ENCODE results near the gene GABRQ.
"Not testable (repeated sequence)": the region's sequence is repeated elsewhere in the genome, so short reads cannot be mapped to it uniquely, and the experiment has no call there.

GABRQ gene

GRCh38 chrX:152681012-152681411 is 43.3 kb downstream of the GABRQ start:
- not testable (repeated sequence) for H3K4me1 ChIP-seq (ENCODE audit: control insufficient read depth, insufficient read depth, low read length); H3K9ac ChIP-seq (ENCODE audit: low read length); H3K27me3 ChIP-seq (ENCODE audit: control insufficient read depth, insufficient read depth, low read length); H3K36me3 ChIP-seq (ENCODE audit: control insufficient read depth, insufficient read depth, low read length); H3K4me3 ChIP-seq (ENCODE audit: low read length); H3K9me3 ChIP-seq (ENCODE audit: control insufficient read depth, low read length)

DNA sequence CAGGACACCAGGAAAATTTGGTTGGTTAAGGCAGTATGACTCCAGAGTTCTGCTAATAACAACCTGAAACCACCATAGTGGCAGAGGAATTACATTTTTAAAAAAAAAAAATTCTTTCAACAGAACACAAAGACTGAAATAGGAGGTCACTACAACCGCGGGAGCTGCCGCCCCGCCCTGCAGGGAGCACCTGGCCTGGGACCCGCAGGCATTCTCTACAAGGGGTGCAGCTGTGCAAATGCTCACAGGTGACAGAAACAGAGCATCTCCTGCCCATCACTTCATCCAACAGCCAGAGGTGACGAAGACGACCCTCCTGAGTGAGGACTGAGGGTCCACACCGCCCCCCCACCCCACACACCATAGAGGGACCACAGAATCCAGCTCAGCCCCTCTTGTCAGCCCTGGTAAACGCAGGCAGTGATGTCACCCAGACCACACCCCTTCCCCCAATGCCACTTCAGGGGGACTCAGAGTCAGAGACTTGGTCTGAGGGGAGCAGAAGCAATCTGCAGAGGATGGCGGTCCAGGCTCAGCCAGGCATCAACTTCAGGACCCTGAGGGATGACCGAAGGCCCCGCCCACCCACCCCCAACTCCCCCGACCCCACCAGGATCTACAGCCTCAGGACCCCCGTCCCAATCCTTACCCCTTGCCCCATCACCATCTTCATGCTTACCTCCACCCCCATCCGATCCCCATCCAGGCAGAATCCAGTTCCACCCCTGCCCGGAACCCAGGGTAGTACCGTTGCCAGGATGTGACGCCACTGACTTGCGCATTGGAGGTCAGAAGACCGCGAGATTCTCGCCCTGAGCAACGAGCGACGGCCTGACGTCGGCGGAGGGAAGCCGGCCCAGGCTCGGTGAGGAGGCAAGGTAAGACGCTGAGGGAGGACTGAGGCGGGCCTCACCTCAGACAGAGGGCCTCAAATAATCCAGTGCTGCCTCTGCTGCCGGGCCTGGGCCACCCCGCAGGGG is 60.5 kb downstream of the GABRQ start, which contains the start of gene MAGEA3:
Gene MAGEA3 (plus strand): TSS at position 843 of the 980 bp plus-strand sequence. CDS start 2,039 bp downstream, outside the sequence.
- H3K9me3 ChIP-seq (ENCODE audit: control insufficient read depth, low read length); H3K36me3 ChIP-seq (ENCODE audit: control insufficient read depth, insufficient read depth, low read length); H3K4me3 ChIP-seq (ENCODE audit: low read length); H3K27me3 ChIP-seq (ENCODE audit: control insufficient read depth, insufficient read depth, low read length); H3K9ac ChIP-seq (ENCODE audit: low read length); H3K4me1 ChIP-seq (ENCODE audit: control insufficient read depth, insufficient read depth, low read length): not testable (repeated sequence)

DNA sequence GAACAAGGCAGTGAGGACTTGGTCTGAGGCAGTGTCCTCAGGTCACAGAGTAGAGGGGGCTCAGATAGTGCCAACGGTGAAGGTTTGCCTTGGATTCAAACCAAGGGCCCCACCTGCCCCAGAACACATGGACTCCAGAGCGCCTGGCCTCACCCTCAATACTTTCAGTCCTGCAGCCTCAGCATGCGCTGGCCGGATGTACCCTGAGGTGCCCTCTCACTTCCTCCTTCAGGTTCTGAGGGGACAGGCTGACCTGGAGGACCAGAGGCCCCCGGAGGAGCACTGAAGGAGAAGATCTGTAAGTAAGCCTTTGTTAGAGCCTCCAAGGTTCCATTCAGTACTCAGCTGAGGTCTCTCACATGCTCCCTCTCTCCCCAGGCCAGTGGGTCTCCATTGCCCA is 62.7 kb downstream of the GABRQ start:
- not testable (repeated sequence) for H3K9me3 ChIP-seq (ENCODE audit: control insufficient read depth, low read length); H3K27me3 ChIP-seq (ENCODE audit: control insufficient read depth, insufficient read depth, low read length); H3K4me3 ChIP-seq (ENCODE audit: low read length); H3K9ac ChIP-seq (ENCODE audit: low read length); H3K4me1 ChIP-seq (ENCODE audit: control insufficient read depth, insufficient read depth, low read length); H3K36me3 ChIP-seq (ENCODE audit: control insufficient read depth, insufficient read depth, low read length)

GRCh38 chrX:152706500-152706899 is 68.8 kb downstream of the GABRQ start:
- not testable (repeated sequence) for H3K4me3 ChIP-seq (ENCODE audit: low read length); H3K27me3 ChIP-seq (ENCODE audit: control insufficient read depth, insufficient read depth, low read length); H3K4me1 ChIP-seq (ENCODE audit: control insufficient read depth, insufficient read depth, low read length); H3K36me3 ChIP-seq (ENCODE audit: control insufficient read depth, insufficient read depth, low read length); H3K9ac ChIP-seq (ENCODE audit: low read length); H3K9me3 ChIP-seq (ENCODE audit: control insufficient read depth, low read length)

All from mucosa of stomach (tissue), 1 donor.